Lower leg skin (tissue), 3 donors: ENCODE results near the gene TRIM71.

ENCODE experiments used
- POLR2A ChIP-seq, 2 donors: fragments of 450-650 bp; IDR thresholded peaks; one replicate each; pipeline ENCODE4 v1.6.1; 2016 to 2017; ENCODE audit warnings: antibody characterized with exemption in 2 of 2, mild to moderate bottlenecking in 1 of 2, moderate library complexity in 1 of 2
- TF ChIP-seq, protein P1 (sequence below), 3 donors: fragments of 450-650 bp; IDR thresholded peaks; one replicate each; pipeline ENCODE4 v1.5.1; 2016; ENCODE audit warnings: antibody characterized with exemption in 3 of 3, mild to moderate bottlenecking in 3 of 3, moderate library complexity in 2 of 3

DNA sequence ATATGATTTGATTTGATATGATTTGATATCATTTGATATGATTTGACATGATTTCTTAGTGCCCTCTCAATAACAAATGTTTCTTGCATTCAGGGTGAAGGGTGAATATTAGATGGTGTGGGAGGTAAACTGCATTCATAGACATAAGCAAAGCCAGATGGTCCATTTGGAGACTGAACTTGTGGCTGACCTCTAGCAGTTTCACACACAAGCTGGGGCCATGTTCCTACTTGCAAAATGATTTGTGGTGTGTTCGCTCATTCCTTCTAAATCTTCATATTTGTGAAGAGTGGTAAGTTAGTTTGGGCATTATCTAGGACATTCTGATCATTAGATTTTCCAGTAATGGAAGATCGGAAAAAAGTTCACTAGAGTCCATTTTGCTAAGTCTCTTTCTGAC, 93.2 kb downstream of the TRIM71 start:
- TF ChIP-seq, protein P1, sequence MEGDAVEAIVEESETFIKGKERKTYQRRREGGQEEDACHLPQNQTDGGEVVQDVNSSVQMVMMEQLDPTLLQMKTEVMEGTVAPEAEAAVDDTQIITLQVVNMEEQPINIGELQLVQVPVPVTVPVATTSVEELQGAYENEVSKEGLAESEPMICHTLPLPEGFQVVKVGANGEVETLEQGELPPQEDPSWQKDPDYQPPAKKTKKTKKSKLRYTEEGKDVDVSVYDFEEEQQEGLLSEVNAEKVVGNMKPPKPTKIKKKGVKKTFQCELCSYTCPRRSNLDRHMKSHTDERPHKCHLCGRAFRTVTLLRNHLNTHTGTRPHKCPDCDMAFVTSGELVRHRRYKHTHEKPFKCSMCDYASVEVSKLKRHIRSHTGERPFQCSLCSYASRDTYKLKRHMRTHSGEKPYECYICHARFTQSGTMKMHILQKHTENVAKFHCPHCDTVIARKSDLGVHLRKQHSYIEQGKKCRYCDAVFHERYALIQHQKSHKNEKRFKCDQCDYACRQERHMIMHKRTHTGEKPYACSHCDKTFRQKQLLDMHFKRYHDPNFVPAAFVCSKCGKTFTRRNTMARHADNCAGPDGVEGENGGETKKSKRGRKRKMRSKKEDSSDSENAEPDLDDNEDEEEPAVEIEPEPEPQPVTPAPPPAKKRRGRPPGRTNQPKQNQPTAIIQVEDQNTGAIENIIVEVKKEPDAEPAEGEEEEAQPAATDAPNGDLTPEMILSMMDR (IDR thresholded peaks at IDR 0.05): no peak
- no peak for TF ChIP-seq POLR2A (IDR thresholded peaks at IDR 0.05)
